ENCODE measurements around the gene CLRN2. TPM values are rescaled to one million over a fixed set of nuclear protein-coding genes. Genes with fewer than 3 reads are reported as not detected.

Gene CLRN2, protein sequence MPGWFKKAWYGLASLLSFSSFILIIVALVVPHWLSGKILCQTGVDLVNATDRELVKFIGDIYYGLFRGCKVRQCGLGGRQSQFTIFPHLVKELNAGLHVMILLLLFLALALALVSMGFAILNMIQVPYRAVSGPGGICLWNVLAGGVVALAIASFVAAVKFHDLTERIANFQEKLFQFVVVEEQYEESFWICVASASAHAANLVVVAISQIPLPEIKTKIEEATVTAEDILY
- total RNA-seq, result not detected

DNA sequence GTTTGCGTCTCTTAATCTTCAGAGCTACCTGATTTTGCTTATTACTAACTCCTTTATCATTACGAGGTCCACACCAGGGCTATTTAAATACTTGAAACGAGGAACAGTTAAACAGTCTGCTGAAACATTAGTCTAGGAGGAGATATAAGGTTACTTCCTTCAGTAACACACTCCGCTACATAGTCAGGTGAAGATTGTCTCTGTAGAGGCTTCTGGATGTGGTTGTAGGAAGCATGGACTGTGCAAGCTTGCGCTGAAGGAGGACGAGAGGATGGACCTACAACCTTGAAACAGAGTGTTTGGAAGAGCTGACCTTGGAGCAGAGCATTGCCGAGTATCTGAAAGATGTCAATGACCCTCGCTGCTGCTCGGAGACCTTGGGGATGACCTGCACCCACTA lies at the start of gene CLRN2:
Gene CLRN2, plus strand, starts transcription at position 301 of the 400 bp plus-strand sequence. CDS start 102 bp downstream, outside the sequence.
- DNase-seq (ENCODE audit: low spot score in 2 of 2), result no peak
- TF ChIP-seq, protein P1, sequence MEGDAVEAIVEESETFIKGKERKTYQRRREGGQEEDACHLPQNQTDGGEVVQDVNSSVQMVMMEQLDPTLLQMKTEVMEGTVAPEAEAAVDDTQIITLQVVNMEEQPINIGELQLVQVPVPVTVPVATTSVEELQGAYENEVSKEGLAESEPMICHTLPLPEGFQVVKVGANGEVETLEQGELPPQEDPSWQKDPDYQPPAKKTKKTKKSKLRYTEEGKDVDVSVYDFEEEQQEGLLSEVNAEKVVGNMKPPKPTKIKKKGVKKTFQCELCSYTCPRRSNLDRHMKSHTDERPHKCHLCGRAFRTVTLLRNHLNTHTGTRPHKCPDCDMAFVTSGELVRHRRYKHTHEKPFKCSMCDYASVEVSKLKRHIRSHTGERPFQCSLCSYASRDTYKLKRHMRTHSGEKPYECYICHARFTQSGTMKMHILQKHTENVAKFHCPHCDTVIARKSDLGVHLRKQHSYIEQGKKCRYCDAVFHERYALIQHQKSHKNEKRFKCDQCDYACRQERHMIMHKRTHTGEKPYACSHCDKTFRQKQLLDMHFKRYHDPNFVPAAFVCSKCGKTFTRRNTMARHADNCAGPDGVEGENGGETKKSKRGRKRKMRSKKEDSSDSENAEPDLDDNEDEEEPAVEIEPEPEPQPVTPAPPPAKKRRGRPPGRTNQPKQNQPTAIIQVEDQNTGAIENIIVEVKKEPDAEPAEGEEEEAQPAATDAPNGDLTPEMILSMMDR (IDR thresholded peaks at IDR 0.05), result no peak
- no peak for TF ChIP-seq POLR2A (IDR thresholded peaks at IDR 0.05)
- WGBS, 2 donors, result 92 to 95% methylated on average over 9 of the region's 9 CpGs
- intact Hi-C loops (cut with DNase I; ENCODE audit: low total_unique reads), result no loop called here
- no peak within 1 kb of the TSS for H3K4me3 ChIP-seq (ENCODE audit: low read depth, poor library complexity, severe bottlenecking)

DNA sequence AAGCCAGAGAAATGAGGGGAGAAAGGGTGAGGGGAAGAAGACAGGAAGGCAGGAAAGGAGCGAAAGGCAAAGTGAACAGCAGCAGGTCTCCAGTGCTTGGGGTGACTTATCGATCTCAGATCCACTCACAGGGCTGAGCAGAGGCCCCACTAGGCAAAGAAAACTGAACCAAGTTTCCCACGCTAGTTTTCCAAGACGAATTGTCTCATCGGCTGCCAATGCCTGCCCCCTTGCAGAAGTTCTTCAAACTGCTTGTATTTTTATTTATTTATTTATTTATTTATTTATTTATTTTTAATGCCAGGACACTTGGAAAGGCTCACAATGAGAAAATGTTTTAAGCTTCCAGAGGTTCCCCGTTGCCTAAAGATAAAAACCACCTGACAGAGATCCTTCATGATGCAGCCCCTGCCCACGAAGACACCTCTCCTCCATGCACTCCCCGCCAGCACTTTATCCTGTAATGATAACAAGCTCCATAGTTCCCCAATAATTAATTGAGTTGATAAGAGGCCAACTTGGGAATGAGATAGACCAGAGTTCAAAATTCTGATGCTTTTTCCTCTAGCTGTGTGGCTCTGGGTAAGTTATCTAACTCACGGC lies 46.2 kb upstream of the CLRN2 start:
- no peak overlapping the region for H3K4me3 ChIP-seq (ENCODE audit: low read depth, poor library complexity, severe bottlenecking)
- DNase-seq (ENCODE audit: low spot score in 2 of 2), result peak in 1 of 2 donors; percentile 81
- intact Hi-C loops (cut with DNase I; ENCODE audit: low total_unique reads), result no loop called here
- TF ChIP-seq, protein P1 (IDR thresholded peaks at IDR 0.05), result no peak
- TF ChIP-seq POLR2A (IDR thresholded peaks at IDR 0.05), result no peak
- 46 to 54% methylated on average over 9 of the region's 9 CpGs for WGBS, 2 donors

DNA sequence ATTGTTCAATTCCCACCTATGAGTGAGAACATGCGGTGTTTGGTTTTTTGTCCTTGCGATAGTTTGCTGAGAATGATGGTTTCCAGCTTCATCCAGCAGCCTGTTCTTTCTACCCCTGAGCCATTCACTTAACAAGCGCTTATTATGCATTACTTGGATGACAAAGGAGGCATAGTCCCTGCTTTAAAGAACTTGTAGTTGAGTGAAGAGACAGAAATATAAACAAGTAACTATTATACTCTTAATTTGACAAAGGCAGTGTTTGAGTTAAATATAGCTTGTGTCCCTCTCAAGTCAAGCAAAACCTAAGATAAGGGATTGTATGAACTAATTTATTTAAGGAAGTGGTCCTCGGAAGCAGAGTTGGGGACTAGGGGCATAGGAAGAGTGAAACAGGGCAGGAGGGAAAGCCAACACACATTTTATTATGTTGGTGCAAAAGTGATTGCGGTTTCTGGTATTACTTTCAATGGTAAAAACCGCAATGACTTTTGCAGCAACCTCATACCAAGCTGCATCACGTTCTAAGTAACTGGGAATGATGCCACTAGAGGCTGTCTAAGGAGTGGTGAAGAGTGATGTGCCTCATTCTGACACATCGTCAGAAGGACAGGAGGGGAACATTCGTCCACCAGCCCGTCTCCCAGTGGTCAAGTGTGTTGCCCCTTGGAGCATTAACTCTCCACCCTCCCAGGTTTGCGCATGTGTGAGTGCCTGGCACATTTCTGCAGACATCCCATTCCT lies 44.9 kb upstream of the CLRN2 start:
- DNase-seq (ENCODE audit: low spot score in 2 of 2), result no peak
- no peak overlapping the region for H3K4me3 ChIP-seq (ENCODE audit: low read depth, poor library complexity, severe bottlenecking)
- 75 to 80% methylated on average over 11 of the region's 11 CpGs for WGBS, 2 donors
- TF ChIP-seq POLR2A (IDR thresholded peaks at IDR 0.05), result no peak
- TF ChIP-seq, protein P1 (IDR thresholded peaks at IDR 0.05), result no peak
- intact Hi-C loops (cut with DNase I; ENCODE audit: low total_unique reads), result no loop called here

DNA sequence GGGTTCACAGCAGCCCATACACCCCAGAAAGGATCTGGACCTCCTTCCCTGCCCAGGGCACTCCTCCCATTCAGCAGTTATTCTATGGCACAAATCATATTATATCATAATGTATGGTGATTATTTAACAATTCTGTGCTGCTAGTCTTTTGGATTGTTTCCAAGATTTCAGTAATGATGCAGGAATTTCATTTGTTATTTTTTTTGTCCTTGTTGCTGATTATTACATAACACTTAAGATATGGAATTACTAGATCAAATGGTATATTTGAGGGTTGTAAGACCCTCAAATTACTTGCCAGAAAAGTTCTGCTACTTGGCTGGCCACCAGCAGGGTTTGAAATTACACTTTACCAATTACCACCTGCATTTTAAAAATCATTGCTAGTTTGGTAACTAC lies 39.5 kb upstream of the CLRN2 start:
- H3K4me3 ChIP-seq (ENCODE audit: low read depth, poor library complexity, severe bottlenecking), result no peak overlapping the region
- TF ChIP-seq, protein P1 (IDR thresholded peaks at IDR 0.05), result no peak
- TF ChIP-seq POLR2A (IDR thresholded peaks at IDR 0.05), result no peak
- intact Hi-C loops (cut with DNase I; ENCODE audit: low total_unique reads), result no loop called here
- no peak for DNase-seq (ENCODE audit: low spot score in 2 of 2)

DNA sequence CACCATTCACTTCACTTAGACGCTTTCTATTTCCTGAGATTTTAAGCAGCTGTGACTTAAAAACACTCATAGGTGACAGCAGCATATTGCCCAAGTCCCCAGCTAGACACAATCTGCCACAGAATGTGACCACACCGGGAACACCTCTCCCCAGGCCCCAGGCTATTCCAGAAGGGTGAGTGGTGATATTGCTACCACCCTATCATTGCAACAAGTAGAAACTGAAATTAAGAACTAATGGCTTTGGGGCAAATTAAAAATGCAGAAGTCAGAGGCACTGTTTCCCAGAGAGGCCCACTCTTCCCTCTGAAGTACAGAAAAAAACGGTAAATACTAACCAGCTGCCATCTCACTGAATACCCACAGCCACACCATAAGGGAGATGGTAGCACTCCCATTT lies 38.1 kb upstream of the CLRN2 start:
- 63 to 68% methylated on average over 3 of the region's 3 CpGs for WGBS, 2 donors
- no peak for TF ChIP-seq POLR2A (IDR thresholded peaks at IDR 0.05)
- TF ChIP-seq, protein P1 (IDR thresholded peaks at IDR 0.05), result no peak
- intact Hi-C loops (cut with DNase I; ENCODE audit: low total_unique reads), result no loop called here
- DNase-seq (ENCODE audit: low spot score in 2 of 2), result no peak
- no peak overlapping the region for H3K4me3 ChIP-seq (ENCODE audit: low read depth, poor library complexity, severe bottlenecking)

Measured in lower leg skin (tissue), 4 donors.